Endometrial microvascular endothelial cells (primary cell): ENCODE measurements around the gene TULP3. TPM values are rescaled to one million over a fixed set of nuclear protein-coding genes. Genes with fewer than 3 reads are reported as not detected.

ENCODE experiments used
- in situ Hi-C: cut with HindIII; loops from 2 replicates; pipeline ENCODE4 v1.10.0; 2017; ENCODE audit warnings: low sequenced_read_pairs, low pct_unique_long_range_greater_than_20kb; ENCODE audit errors: inconsistent ontology term
- total RNA-seq: library from RNA; depleted of rRNA; stranded (reverse); fragments of >200 nt; gene quantifications from one replicate; pipeline ENCODE4 v1.2.3, GENCODE V29; 2015; ENCODE audit errors: inconsistent ontology term

Gene TULP3
- total RNA-seq, 1 donor from 2014 or later, result 16.1 TPM

DNA sequence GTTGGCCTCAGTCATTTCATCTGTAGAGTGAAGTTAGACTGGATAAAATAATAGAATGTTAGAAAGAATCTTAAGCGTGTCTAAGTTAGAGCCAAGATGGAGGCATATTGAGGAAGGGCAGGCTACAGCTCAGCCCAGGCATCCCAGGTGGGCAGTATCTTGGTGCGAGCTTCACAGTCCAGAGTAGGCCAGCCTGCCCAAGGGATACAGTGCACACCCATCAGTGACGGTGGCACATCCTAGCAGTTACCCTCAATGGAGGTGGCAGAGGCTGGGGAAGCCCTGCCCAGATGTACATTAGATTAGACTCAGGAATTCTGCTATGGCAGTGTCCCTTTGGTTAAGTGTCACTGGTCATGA, 21.5 kb downstream of the TULP3 start:
- in situ Hi-C loops, result no loop called here

DNA sequence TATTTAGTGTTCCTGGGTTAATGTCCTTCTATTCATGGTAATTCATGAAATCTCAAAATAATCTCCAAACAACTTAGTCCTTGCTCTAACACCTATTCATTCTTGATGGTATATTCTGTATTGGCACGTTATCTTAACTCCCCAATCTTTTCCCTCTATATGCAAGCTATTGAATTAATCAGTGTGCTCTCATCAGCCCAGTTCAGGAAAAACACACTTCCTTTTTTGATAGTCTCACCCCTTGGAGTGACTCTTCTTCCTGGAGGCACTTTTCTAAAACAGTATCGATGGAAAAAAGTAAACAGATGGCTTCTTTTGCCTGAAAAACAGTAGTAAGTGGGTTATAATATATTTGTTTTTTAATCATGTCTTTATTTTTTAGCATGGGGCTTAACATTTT, 28.6 kb downstream of the TULP3 start:
- in situ Hi-C loops, result no loop called here

DNA sequence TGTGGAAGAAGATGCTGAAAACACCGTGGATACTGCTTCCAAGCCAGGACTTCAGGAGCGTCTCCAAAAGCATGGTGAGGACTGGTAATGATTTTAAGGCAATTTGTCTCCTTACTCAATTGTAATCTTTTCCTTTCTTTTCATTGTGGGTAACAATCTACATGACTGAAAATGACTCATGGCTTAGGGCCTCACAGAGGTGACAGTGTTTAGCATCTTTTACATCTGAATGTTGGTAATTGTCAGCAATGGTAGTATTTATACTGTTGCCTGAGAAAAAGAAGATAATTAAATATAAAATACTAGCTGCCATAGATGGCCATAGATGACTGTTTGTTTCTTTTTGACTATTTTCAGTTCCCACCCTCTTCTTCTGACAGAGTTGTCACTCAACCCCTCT, 31.6 kb downstream of the TULP3 start:
- in situ Hi-C loops, result no loop called here

DNA sequence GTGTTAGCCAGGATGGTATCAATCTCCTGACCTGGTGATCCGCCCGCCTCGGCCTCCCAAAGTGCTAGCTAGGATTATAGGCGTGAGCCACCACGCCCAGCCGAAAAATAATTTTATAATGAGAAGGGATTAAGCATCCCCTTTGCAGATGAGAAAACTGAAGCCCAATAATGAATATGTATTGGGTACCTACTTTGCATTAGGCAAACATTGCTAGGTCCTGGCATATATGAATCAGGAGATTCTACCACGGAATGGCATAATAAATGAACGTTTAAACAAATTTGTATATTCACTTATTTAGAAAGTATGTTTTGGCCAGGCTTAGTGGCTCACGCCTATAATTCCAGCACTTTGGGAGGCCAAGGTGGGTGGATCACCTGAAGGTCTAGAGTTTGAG, 32.4 kb downstream of the TULP3 start:
- in situ Hi-C loops, result no loop called here

DNA sequence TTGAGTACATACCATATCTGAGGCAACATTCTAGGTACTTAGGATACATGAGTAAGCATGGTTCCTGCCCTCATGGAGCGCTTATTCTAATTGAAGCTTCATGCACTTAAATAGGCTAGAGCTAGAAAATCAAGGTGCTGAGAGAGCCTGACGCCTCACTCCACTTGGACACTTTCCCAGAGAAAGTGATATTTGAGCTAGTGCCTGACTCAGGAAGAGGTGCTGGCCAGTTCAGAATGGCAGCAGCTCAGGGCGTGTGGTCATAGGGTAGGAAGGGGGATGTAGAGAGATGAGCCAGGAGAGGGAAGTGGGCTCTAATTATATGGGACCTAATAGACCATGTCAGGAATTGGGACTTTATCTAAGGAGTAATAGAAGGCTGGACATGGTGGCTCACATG, 33.3 kb downstream of the TULP3 start:
- in situ Hi-C loops, result no loop called here

DNA sequence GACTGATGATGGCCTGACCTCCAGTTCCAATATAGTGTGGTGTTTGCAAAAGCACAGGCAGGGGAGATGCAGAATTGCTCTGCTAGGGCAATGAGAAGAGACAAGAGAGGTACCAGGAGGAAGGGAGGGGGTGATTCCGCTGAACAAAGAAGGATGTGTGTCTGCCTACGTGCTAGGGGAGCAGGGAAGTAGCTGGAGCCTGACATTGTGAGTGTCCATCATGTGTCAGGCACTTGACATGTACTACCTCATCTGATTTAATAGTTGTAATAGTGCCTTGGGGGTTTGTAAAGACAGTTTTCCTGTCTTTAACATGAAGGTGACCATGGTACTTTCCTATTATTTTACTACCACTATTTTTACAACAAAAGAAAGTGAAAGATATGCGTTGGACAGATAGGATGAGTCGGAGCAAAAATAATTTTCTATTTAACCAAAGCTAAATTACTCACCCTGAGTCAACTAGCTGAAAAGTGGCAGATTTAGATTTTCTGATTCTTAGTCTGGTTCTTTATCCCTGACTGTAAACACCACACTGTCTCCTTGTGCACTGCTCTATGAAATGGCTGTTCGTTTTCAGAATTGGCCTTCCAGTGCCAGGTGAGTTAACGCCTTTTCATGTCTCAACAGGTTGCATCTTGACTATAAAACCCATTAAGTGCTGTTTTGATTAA, 34.8 kb downstream of the TULP3 start:
- in situ Hi-C loops, result no loop called here

DNA sequence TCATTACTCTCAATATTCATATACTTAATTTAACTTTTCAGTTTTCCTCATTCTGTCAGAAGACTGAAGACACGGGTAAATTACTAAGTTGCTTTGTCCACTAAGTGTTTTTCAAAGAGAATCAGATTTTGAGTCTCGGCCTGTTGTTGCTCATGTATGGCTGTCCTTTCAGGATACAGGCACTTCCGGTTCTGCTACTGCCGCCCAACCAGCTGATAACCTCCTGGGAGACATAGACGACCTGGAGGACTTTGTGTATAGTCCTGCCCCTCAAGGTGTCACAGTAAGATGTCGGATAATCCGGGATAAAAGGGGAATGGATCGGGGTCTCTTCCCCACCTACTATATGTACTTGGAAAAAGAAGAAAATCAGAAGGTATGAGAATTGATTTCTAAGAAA, 40.2 kb downstream of the TULP3 start:
- in situ Hi-C loops, result no loop called here

DNA sequence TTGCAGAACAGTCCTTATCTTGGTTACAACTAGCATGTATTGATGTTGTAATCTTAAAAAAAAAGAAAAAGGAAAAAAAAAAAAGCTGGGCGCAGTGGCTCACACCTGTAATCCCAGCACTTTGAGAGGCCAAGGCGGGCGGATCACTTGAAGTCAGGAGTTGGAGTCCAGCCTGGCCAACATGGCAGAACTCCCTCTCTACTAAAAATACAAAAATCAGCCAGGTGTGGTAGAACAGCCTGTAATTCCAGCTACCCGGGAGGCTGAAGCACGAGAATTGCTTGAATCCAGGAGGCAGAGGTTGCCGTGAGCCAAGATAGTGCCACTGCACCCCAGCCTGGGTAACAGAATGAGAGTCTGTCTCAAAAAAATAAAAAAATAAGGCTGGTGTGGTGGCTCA, 42.9 kb downstream of the TULP3 start:
- in situ Hi-C loops, result no loop called here

DNA sequence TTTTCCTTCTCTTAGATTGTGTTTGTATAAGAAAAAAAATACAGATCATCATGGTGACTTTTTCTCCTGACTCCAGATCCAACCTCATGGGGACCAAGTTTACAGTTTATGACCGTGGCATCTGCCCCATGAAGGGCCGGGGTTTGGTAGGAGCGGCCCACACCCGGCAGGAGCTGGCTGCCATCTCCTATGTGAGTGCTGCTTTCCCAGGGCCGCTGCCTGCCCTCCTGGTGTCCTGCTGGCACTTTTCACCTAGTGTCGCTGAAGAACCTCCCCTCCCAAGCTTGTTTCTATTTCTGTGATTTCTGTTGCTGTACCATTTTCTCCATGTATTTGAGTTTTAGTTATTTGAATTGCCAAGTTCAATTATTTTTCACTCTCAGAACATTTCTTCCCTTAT, 43.7 kb downstream of the TULP3 start:
- in situ Hi-C loops, result no loop called here

DNA sequence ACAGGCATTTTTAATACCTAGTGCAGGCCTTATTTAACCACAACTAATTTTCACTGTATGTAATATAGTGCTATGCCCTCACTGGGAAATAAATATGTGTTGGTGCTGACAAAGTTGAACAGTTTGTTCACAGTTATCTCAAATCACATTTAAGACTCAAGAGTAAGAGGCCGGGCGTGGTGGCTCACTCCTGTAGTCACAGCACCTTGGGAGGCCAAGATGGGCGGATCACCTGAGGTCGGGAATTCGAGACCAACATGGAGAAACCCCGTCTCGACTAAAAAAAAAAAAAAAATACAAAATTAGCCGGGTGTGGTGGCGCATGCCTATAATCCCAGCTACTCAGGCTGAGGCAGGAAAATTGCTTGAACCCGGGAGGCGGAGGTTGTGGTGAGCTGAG, 45.6 kb downstream of the TULP3 start:
- in situ Hi-C loops, result no loop called here

DNA sequence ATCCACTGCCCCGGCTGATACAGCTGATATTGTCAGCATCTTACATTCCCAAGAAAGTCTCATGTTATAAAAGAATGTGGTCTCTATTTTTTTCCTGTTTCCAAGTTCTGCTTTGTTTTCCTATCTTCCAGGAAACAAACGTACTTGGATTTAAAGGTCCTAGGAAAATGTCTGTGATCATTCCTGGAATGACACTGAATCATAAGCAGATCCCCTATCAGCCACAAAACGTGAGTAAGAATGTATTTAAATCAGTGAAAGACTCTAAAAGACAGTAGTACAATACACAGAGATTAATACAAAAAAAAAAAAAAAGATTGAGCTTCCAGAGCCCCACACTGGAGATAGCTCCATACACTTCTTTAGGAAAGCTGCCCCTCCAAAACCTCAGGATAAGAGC, 46.8 kb downstream of the TULP3 start:
- in situ Hi-C loops, result no loop called here

DNA sequence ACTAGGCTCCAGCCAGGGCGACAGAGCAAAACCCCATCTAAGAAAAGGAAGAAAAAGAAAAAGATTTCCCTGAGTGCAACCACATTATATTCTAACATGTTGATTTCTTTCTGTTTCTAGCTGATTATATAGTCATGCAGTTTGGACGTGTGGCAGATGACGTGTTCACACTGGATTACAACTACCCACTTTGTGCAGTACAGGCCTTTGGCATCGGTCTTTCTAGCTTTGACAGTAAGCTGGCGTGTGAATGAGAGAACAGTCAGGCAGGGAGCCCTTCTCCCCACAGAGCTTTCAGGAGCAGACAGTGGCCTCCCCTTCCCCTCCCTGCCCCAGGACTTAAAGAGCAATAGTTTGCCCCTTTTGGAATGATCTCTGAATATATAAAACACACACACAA, 48.5 kb downstream of the TULP3 start:
- in situ Hi-C loops, result no loop called here

DNA sequence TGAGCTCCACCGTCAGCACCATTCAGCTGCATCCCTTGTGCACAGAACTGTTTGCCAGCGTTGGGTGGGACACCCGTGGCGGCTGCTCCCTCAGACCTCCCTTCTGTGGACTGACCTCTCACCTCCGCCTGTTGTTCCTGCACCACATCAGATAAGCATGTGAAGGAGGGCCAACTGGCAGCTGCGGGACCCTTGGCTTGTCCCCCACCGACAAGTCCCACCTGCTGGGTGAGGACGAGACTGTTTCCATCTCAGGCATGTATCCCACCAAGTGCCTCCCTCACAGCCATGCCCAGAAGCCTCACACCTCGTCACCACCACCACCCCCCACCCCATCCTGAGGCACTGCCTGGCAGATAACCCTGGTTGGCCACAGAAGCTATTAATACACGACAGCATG, 49.9 kb downstream of the TULP3 start:
- in situ Hi-C loops, result no loop called here

DNA sequence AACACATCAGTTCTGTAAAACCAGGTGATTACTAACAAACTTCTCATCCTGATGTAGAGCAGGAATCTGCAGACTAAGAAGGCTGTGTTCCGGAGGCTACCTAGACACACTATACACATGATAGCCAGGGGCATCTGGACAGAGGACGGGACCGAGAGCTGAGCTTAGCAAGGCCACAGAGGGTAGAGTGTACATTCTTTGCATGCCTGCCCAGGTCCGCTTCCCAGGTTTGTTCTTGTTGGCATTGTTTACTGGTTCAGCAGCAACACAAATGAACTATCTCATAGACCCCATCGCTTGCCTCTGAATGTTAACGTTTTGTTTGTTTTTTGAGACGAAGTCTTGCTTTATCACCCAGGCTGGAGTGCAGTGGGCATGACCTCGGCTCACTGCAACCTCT, 50.8 kb downstream of the TULP3 start:
- in situ Hi-C loops, result no loop called here

DNA sequence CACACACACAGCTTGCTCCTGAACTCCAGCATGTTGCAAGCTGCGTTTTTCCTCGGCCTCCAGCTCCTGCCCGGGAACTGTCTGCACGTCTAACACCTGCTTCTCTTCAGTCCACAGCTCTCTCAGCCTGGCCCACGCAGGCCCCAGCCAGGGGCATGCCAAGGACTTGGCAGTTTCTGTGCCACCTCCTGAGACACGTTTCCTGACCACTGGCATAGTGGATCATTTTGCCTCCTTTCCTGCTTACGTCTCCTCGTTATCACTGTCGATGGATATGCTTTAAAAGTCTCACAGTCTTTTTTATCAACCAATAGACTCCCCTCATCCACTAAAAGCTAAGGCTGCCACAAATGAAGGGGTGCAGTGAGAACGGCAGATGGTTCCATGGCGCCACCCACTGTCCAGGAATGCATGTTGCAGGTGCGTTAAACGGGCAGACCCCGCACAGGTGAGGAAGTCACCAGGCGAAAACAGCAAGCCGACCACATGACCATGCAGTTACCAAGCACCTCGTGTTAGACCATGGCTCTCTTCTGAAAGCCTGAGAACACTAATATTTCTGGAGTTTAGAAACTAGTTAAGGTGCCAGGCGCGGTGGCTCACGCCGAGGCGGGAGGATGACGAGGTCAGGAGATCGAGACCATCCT, 53.8 kb downstream of the TULP3 start:
- in situ Hi-C loops, result no loop called here

DNA sequence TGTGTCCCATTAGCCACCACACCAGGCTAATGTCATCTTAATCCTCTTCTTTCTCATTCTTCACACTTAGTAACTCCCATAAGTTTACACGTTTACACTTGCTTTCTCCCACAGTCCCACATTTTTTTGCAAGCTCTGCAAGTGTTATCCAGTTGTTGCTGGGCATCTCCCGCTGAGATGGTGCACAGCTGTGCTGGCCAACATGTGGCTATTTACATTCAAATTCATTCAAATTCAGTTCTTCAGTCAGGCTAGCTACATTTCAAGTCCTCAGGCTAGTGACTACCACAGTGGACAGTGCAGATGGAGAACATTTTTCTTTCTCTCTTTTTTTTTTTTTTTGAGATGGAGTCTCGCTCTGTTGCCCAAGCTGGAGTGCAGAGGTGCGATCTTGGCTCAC, 58.7 kb downstream of the TULP3 start:
- in situ Hi-C loops, result no loop called here

DNA sequence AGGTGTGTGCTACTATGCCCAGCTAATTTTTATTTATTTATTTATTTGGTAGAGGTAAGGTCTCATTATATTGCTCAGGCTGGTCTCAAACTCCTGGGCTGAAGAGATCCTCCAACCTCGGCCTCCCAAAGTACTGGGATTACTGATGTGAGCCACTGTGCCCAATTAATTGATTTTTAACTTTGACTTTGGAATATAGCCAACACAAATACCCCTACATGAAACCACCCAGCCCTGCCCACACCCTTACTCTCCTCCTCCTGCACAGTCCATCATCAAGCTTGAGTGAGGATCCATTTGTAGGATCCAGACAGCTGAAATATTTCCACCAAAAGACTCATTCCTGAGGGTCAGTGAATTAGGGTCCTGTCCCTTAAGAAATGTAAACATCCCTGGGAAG, 65.2 kb downstream of the TULP3 start:
- in situ Hi-C loops, result no loop called here

DNA sequence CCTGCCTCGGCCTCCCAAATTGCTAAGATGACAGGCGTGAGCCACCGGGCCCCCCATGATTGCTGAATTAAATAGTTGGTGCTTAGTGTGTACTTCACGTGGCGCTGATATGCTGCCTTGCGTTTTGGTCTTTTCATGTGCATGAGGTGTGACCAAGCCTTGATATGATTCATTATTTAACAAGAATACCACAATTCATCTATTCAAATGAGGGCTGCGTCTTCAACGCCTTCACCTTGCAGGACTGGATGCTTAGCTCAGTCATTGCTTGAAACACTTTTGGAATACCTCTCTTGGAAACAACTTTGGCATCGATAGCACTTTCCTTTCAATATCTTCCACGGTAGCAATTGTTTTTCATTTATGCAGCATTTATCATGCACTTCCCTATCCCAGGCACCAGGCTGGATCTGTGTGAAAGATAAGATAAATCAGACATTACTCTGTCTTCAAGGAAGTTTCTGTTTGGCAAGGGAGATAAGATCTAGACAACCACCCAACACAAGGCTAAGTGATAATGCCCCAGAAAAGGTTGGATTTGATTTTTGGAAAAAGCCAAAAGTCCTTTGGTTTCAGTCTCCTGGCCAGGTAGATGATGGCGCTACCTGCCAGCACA, 67.2 kb downstream of the TULP3 start:
- in situ Hi-C loops, result no loop called here

DNA sequence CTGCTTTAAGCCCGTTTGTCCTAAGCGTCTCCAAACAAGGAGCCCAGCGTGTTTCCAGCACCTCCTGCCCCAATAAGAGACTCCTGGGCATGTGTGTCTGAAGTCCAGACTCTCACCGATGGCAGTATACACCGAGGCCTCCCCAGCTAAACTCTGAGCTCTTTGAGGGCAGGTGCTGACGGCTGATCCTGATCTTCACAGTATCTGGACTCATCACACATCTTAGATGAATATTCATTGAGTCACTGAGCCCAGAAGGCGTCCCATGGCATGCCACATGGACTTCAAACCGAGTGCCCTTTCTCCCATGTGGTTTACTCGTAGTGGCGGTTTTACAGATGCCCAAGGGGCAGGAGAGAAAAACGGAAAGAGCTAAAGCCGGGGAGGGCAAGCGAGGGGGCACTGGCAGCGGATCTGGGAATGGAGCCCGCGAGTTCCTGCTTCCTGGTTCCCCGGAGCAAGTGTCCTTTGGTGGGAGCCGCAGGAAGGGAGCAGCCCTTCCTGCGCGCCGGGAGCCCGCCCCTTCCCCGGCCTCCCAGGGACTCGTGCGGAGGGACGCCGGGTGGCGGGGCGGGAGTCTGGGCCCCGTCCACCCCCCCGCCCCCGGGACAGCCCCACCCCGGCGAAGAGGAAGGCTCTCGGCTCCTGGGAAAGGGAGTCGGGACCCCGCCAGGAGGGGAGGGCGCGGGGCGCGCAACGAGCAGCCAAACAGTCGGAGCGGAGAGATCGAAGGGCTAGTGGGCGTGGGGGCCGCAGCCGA, 67.9 kb downstream of the TULP3 start:
- in situ Hi-C loops, result no loop called here

DNA sequence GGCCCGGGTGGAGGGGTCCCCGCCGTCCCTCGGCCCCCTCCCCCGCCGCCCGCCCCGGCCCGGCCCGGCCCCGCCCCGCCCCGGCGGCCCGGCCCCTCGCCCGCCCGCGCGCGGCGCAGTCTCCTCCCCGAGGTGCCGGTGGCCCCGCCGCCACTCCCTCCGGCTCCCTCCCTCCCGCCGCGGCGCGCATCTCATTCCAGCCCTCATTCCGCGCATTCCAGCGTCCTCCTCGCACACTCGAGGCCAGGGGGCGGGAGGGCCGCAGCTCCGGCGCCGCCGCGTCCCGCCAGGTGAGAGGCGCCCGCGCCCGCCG, 68.5 kb downstream of the TULP3 start, which contains the start of gene TEAD4:
Gene TEAD4, plus strand, starts transcription at position 206 of the 313 bp plus-strand sequence.
- in situ Hi-C loops, result no loop called here
